Measurements from ENCODE around the gene CNTNAP2.
A peak's percentile ranks its signal among the peaks of the same experiment; 100 is the strongest.

DNA sequence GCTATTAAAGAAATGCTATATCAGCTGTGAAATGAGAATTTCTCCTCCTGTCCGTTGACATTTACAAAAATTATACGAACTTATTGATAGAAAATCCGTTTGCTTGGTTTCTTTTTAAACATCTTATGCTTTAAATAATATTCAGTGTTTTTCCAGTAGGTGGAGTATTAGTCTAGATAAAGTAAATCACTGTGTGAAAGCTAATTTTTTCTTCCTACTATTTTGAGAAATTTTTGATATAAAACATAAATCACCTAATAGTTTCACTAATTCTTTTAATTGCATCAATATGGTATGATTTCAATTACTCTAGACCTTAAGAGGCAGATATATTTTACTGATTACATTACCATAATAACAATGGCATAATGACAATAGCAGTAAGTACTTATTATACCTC lies 2138.7 kb downstream of the CNTNAP2 start:
- TF ChIP-seq POLR2A (IDR thresholded peaks at IDR 0.05) = no peak
- TF ChIP-seq, protein P1, sequence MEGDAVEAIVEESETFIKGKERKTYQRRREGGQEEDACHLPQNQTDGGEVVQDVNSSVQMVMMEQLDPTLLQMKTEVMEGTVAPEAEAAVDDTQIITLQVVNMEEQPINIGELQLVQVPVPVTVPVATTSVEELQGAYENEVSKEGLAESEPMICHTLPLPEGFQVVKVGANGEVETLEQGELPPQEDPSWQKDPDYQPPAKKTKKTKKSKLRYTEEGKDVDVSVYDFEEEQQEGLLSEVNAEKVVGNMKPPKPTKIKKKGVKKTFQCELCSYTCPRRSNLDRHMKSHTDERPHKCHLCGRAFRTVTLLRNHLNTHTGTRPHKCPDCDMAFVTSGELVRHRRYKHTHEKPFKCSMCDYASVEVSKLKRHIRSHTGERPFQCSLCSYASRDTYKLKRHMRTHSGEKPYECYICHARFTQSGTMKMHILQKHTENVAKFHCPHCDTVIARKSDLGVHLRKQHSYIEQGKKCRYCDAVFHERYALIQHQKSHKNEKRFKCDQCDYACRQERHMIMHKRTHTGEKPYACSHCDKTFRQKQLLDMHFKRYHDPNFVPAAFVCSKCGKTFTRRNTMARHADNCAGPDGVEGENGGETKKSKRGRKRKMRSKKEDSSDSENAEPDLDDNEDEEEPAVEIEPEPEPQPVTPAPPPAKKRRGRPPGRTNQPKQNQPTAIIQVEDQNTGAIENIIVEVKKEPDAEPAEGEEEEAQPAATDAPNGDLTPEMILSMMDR (IDR thresholded peaks at IDR 0.05) = peak in 5 of 12 donors; percentile 5 to 33 (median 21)

Data from heart left ventricle (tissue), 13 donors.